ENCODE measurements around the gene MAS1.

MAS1 gene

DNA sequence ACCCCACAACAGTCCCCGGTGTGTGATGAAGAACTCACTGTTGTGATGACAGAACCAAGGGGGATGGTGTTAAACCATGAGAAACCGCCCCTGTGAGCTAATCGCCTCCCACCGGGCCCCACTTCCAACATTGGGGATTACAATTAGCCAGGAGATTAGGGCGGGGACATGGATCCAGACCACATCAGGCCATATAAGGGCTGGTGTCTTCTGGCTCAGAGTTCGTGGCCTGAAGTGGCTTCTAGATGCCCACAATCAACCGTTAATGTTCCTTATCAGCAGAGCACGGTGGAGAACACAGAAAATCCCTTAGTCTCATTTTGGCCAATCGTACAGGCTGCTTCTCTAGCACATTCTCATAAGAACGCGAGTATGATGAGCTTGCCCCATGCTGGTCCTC is 10.9 kb upstream of the MAS1 start:
- TF ChIP-seq, protein P1, sequence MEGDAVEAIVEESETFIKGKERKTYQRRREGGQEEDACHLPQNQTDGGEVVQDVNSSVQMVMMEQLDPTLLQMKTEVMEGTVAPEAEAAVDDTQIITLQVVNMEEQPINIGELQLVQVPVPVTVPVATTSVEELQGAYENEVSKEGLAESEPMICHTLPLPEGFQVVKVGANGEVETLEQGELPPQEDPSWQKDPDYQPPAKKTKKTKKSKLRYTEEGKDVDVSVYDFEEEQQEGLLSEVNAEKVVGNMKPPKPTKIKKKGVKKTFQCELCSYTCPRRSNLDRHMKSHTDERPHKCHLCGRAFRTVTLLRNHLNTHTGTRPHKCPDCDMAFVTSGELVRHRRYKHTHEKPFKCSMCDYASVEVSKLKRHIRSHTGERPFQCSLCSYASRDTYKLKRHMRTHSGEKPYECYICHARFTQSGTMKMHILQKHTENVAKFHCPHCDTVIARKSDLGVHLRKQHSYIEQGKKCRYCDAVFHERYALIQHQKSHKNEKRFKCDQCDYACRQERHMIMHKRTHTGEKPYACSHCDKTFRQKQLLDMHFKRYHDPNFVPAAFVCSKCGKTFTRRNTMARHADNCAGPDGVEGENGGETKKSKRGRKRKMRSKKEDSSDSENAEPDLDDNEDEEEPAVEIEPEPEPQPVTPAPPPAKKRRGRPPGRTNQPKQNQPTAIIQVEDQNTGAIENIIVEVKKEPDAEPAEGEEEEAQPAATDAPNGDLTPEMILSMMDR (IDR thresholded peaks at IDR 0.05; ENCODE audit: low read length, missing control alignments), result no peak

GRCh38 chr6:159880412-159880975 is 10.3 kb upstream of the MAS1 start:
- TF ChIP-seq, protein P1 (IDR thresholded peaks at IDR 0.05; ENCODE audit: low read length, missing control alignments), result no peak
- DNase-seq (ENCODE audit: low read depth), result no peak
- no peak overlapping the region for H3K4me3 ChIP-seq (replicated peaks; ENCODE audit: low read depth, low read length)

More for the DNA sequence above, 10.9 kb upstream of the MAS1 start:
- no peak for DNase-seq (ENCODE audit: low read depth)
- no peak overlapping the region for H3K4me3 ChIP-seq (replicated peaks; ENCODE audit: low read depth, low read length)

DNA sequence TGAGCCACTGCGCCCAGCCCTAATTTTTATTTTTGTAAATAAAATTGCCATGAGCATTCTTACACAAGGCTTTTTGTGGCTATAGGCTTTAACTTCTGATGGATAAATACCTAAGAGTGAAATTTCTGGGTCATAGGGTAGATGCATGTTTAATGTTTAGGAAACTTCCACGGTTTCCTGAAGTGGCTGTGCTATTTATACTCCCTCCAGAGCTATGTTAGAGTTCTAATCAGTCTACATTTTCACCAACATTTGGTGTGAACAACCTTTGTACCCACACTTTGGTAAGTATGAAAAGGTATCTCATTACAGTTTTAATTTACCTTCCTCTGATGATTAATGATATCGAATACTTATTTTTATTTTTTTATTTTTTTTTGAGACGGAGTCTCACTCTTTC is 6.1 kb upstream of the MAS1 start:
- TF ChIP-seq, protein P1 (IDR thresholded peaks at IDR 0.05; ENCODE audit: low read length, missing control alignments), result no peak
- no peak overlapping the region for H3K4me3 ChIP-seq (replicated peaks; ENCODE audit: low read depth, low read length)
- DNase-seq (ENCODE audit: low read depth), result no peak

DNA sequence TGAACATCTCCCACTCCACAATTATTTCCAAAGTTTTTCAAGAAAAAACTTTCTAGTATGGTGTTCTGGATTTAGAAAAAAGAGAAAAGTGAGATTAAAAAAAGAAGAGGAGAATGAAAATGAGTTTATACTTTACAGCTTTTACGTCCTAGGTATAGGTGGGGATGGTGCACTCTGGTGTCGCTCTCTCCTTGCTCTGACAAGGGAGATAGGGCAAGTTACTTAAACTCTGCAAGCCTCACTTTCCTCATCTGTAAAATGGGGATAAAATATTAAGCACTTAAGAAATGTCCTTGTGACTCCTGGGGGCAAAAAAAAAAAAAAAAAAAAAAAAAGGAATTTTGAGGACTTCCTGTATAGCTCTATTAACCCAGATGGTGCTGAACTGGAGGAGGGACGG is 4.5 kb upstream of the MAS1 start:
- no peak for DNase-seq (ENCODE audit: low read depth)
- TF ChIP-seq, protein P1 (IDR thresholded peaks at IDR 0.05; ENCODE audit: low read length, missing control alignments), result no peak
- no peak overlapping the region for H3K4me3 ChIP-seq (replicated peaks; ENCODE audit: low read depth, low read length)

GRCh38 chr6:159887146-159887545 is 3.6 kb upstream of the MAS1 start:
- TF ChIP-seq, protein P1 (IDR thresholded peaks at IDR 0.05; ENCODE audit: low read length, missing control alignments), result no peak
- DNase-seq (ENCODE audit: low read depth), result no peak
- H3K4me3 ChIP-seq (replicated peaks; ENCODE audit: low read depth, low read length), result no peak overlapping the region

DNA sequence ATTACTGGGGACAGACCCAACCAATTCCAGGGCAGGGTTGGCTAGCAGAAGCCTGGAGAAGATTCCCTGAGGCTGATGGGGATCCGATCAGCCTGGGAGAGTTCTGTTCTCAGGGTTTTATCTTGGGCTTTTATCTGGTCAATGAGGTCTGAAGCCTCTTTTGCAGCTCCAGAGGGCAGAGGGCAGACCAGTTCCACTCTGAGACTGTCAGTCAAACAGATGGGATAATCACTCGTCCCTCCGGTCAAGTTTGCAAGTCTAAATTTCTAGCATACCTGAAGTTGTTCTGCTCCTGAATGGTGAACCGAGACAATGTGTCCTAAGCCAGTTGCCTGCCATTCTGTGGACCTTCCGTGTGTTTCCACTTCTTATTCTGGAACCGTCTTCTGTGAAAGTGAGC is 3.0 kb upstream of the MAS1 start:
- TF ChIP-seq, protein P1 (IDR thresholded peaks at IDR 0.05; ENCODE audit: low read length, missing control alignments), result no peak

DNA sequence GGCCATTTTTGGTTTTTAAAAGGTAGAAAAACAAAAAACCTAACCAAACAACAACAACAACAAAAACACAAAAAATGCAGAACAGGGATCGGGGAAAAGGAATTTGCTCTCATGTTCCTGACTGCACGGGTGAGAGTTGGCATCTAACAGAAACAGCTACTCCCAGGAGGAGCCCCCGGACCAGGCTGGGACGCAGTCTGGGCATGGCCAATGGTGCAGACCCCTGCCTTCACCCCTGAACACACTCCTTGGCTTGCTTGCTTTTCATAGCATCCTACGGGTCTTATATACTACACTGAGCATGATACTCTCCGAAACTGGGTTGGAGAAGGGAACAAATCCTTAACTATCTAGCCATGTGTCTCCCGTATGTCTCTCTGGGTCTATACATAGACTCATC is 587 bp upstream of the MAS1 start:
- no peak for DNase-seq (ENCODE audit: low read depth)
- TF ChIP-seq, protein P1 (IDR thresholded peaks at IDR 0.05; ENCODE audit: low read length, missing control alignments), result no peak
- H3K4me3 ChIP-seq (replicated peaks; ENCODE audit: low read depth, low read length), result no peak overlapping the region

More for the DNA sequence above, 3.0 kb upstream of the MAS1 start:
- no peak overlapping the region for H3K4me3 ChIP-seq (replicated peaks; ENCODE audit: low read depth, low read length)
- no peak for DNase-seq (ENCODE audit: low read depth)
